H9 (cell line): ENCODE measurements around the gene HSH2D. TPM values are rescaled to one million over a fixed set of nuclear protein-coding genes. Genes with fewer than 3 reads are reported as not detected.
A peak's percentile ranks its signal among the peaks of the same experiment; 100 is the strongest.

ENCODE experiments used
- DNase-seq: peaks from one replicate; pipeline ENCODE4 v3.0.0-alpha.2; 2017
- H2AFZ ChIP-seq: one replicate; pipeline ENCODE4 v1.6.1; 2013; ENCODE audit warnings: mild to moderate bottlenecking, low read length, control low read depth, moderate library complexity
- H2AK5ac ChIP-seq: 2 replicates; pipeline ENCODE4 v1.6.1; 2013; ENCODE audit warnings: low read length, control low read depth, mixed read lengths; ENCODE audit not compliant: insufficient read length
- H2BK120ac ChIP-seq: one replicate; pipeline ENCODE4 v1.6.1; 2013; ENCODE audit warnings: low read depth, mild to moderate bottlenecking, low read length, control low read depth, inconsistent platforms; ENCODE audit not compliant: poor library complexity, severe bottlenecking
- H2BK12ac ChIP-seq: 2 replicates; pipeline ENCODE4 v1.6.1; 2013; ENCODE audit warnings: low read length, control low read depth, mixed read lengths, low read depth; ENCODE audit not compliant: insufficient read length
- H2BK15ac ChIP-seq: 2 replicates; pipeline ENCODE4 v1.6.1; 2013; ENCODE audit warnings: low read depth, low read length, control low read depth
- H2BK20ac ChIP-seq: one replicate; pipeline ENCODE4 v1.6.1; 2013; ENCODE audit warnings: low read depth, mild to moderate bottlenecking, low read length, control low read depth, inconsistent platforms; ENCODE audit not compliant: poor library complexity, severe bottlenecking
- H2BK5ac ChIP-seq: 2 replicates; pipeline ENCODE4 v1.6.1; 2013; ENCODE audit warnings: low read length, control low read depth, mixed read lengths; ENCODE audit not compliant: insufficient read length
- H3K14ac ChIP-seq: 2 replicates; pipeline ENCODE4 v1.6.1; 2013; ENCODE audit warnings: low read length, control low read depth; ENCODE audit not compliant: insufficient read depth
- H3K18ac ChIP-seq: 2 replicates; pipeline ENCODE4 v1.6.1; 2013; ENCODE audit warnings: low read depth, mild to moderate bottlenecking, mixed read lengths, low read length, control low read depth; ENCODE audit not compliant: insufficient read length
- H3K23ac ChIP-seq: 2 replicates; pipeline ENCODE4 v1.6.1; 2013; ENCODE audit warnings: low read length, control low read depth, mixed read lengths, low read depth; ENCODE audit not compliant: insufficient read length
- H3K23me2 ChIP-seq: 2 replicates; pipeline ENCODE4 v1.6.1; 2013; ENCODE audit warnings: low read depth, mild to moderate bottlenecking, mixed read lengths, low read length, control low read depth; ENCODE audit not compliant: insufficient read length, poor library complexity, severe bottlenecking
- H3K27ac ChIP-seq: 2 replicates; pipeline ENCODE4 v1.5.1; 2013; ENCODE audit warnings: low read length, control low read depth, mixed read lengths, low read depth; ENCODE audit not compliant: insufficient read length
- H3K27me3 ChIP-seq: 2 replicates; pipeline ENCODE4 v1.6.1; 2013; ENCODE audit warnings: low read length, control low read depth, inconsistent platforms; ENCODE audit not compliant: insufficient read depth
- H3K4ac ChIP-seq: 2 replicates; pipeline ENCODE4 v1.6.1; 2013; ENCODE audit warnings: low read depth, mild to moderate bottlenecking, control low read depth, inconsistent platforms, low read length, moderate library complexity
- H3K4me1 ChIP-seq: 2 replicates; pipeline ENCODE4 v1.6.1; 2013; ENCODE audit warnings: low read length, control low read depth, inconsistent platforms; ENCODE audit not compliant: insufficient read depth
- H3K4me2 ChIP-seq: 2 replicates; pipeline ENCODE4 v1.6.1; 2013; ENCODE audit warnings: low read length, control low read depth, mixed read lengths; ENCODE audit not compliant: insufficient read length, insufficient read depth
- H3K56ac ChIP-seq: 2 replicates; pipeline ENCODE4 v1.6.1; 2013; ENCODE audit warnings: low read depth, mild to moderate bottlenecking, mixed read lengths, low read length, control low read depth; ENCODE audit not compliant: insufficient read length
- H3K79me1 ChIP-seq: 2 replicates; pipeline ENCODE4 v1.6.1; 2013; ENCODE audit warnings: low read depth, mild to moderate bottlenecking, moderate library complexity, low read length, control low read depth, inconsistent platforms; ENCODE audit not compliant: insufficient read depth, poor library complexity, severe bottlenecking
- H3K79me2 ChIP-seq: 2 replicates; pipeline ENCODE4 v1.6.1; 2013; ENCODE audit warnings: low read length, control low read depth, inconsistent platforms; ENCODE audit not compliant: insufficient read depth
- H3K9ac ChIP-seq: 2 replicates; pipeline ENCODE4 v1.6.1; 2013; ENCODE audit warnings: low read length, control low read depth, mixed read lengths; ENCODE audit not compliant: insufficient read length; ENCODE audit errors: extremely low read depth
- H3K9me3 ChIP-seq: one replicate; pipeline ENCODE4 v1.6.1; 2013; ENCODE audit warnings: low read depth, low read length, inconsistent platforms; ENCODE audit not compliant: control insufficient read depth
- H3T11ph ChIP-seq: one replicate; pipeline ENCODE4 v1.6.1; 2013; ENCODE audit warnings: mild to moderate bottlenecking, low read length, control low read depth, inconsistent platforms
- H4K20me1 ChIP-seq: one replicate; pipeline ENCODE4 v1.6.1; 2013; ENCODE audit not compliant: control insufficient read depth, insufficient read length, insufficient read depth
- H4K5ac ChIP-seq: 2 replicates; pipeline ENCODE4 v1.6.1; 2013; ENCODE audit warnings: low read depth, mild to moderate bottlenecking, mixed read lengths, low read length, control low read depth; ENCODE audit not compliant: insufficient read length
- H4K8ac ChIP-seq: replicated peaks from 2 replicates; pipeline ENCODE4 v1.6.1; 2013; ENCODE audit warnings: low read length, control low read depth, mixed read lengths, low read depth; ENCODE audit not compliant: insufficient read length
- H4K91ac ChIP-seq: 2 replicates; pipeline ENCODE4 v1.6.1; 2013; ENCODE audit warnings: low read depth, mild to moderate bottlenecking, moderate library complexity, mixed read lengths, low read length, control low read depth; ENCODE audit not compliant: insufficient read length
- H3K27ac Mint-ChIP-seq, 3 experiments: 2 replicates in 2 of 3; 3 replicates in 1 of 3; pipeline ENCODE4 v1.8.0; 2020 to 2021; ENCODE audit warnings: mixed read lengths in 3 of 3, mild to moderate bottlenecking in 1 of 3, moderate library complexity in 1 of 3
- H3K27me3 Mint-ChIP-seq: 2 replicates; pipeline ENCODE4 v1.8.0; 2021; ENCODE audit warnings: low read depth, mild to moderate bottlenecking, moderate library complexity, mixed read lengths
- H3K36me3 Mint-ChIP-seq, 3 experiments: 2 replicates in 2 of 3; 3 replicates in 1 of 3; pipeline ENCODE4 v1.8.0; 2020 to 2021; ENCODE audit warnings: low read depth in 3 of 3, mixed read lengths in 3 of 3; ENCODE audit not compliant: insufficient read depth in 1 of 3
- H3K4me1 Mint-ChIP-seq, 2 experiments: 2 replicates each; pipeline ENCODE4 v1.8.0; 2020; ENCODE audit warnings: mixed read lengths in 2 of 2
- H3K4me3 Mint-ChIP-seq, 2 experiments: 2 replicates in 1 of 2; 3 replicates in 1 of 2; pipeline ENCODE4 v1.8.0; 2020 to 2021; ENCODE audit warnings: mild to moderate bottlenecking in 2 of 2, mixed read lengths in 2 of 2, moderate library complexity in 1 of 2
- H3K9me3 Mint-ChIP-seq, 2 experiments: 2 replicates in 1 of 2; 3 replicates in 1 of 2; pipeline ENCODE4 v1.8.0; 2020; ENCODE audit warnings: mild to moderate bottlenecking in 2 of 2, mixed read lengths in 2 of 2, moderate library complexity in 1 of 2
- CTCF ChIP-seq: fragments of 200-600 bp; sonication (generic); conservative IDR thresholded peaks from 3 replicates; pipeline ENCODE4 v1.8.0; 2021; ENCODE audit warnings: antibody characterized with exemption, mild to moderate bottlenecking
- WGBS: extraction: QIAGEN DNeasy Blood & Tissue Kit; methylation state at CpG from one replicate; pipeline ENCODE4 v1.1.7; 2013; ENCODE audit warnings: missing lambda C conversion rate, low lambda C conversion rate, mixed read lengths; ENCODE audit not compliant: insufficient read length; ENCODE audit errors: extremely low coverage; 5-methylcytosine and 5-hydroxymethylcytosine counted together
- total RNA-seq: library from RNA; stranded (reverse); gene quantifications from 2 replicates; pipeline ENCODE4 v1.2.1, GENCODE V29; 2021

HSH2D gene
- total RNA-seq, 1 experiment from 2014 or later = 2.3 TPM

GRCh38 chr19:16095071-16095571 is 48.4 kb upstream of the HSH2D start:
- no CpG with 5 or more reads among the region's 13 CpGs for WGBS
- Histone ChIP-seq H3K23me2 (no peaks in the 10 kb centered on the region), H3K14ac (no peak overlapping the region), H3K56ac (no peak overlapping the region), H4K91ac (no peak overlapping the region), H3K23ac (no peak overlapping the region), H3K4ac (no peak overlapping the region), H3K27ac (no peak overlapping the region), H3K9me3 (no peaks in the 10 kb centered on the region), H3K4me1 (no peaks in the 10 kb centered on the region), H2BK15ac (no peak overlapping the region), H3K4me2 (no peak overlapping the region), H2BK120ac (no peak overlapping the region), H4K20me1 (no peaks in the 10 kb centered on the region), H3K18ac (no peak overlapping the region), H2BK12ac (no peak overlapping the region), H2AK5ac (no peak overlapping the region), H2BK5ac (no peak overlapping the region), H3K79me1 (no peaks in the 10 kb centered on the region), H4K5ac (no peak overlapping the region), H2BK20ac (no peak overlapping the region), H3T11ph (no peak overlapping the region), H2AFZ (no peak overlapping the region), H3K9ac (no peak overlapping the region), H4K8ac (no peak overlapping the region), H3K27me3 (no peaks in the 10 kb centered on the region), H3K79me2 (no peaks in the 10 kb centered on the region)
- no peak for DNase-seq
- Mint-ChIP-seq H3K4me3 (no peak overlapping the region), H3K36me3 (peaks cover 66 to 97% (median 94%) of the 10 kb centered on the region in 3 experiments), H3K27me3 (no peaks in the 10 kb centered on the region; the same call in 1 of the 2 replicates), H3K27ac (peak overlapping the region in 2 of 3 experiments; percentile 41 to 69; a peak in 3 of 7 replicates), H3K4me1 (no peaks in the 10 kb centered on the region), H3K9me3 (no peaks in the 10 kb centered on the region)
- no peak for TF ChIP-seq CTCF
